T-cell (primary cell): Measurements from ENCODE around the gene LDHA. TPM values are rescaled to one million over a fixed set of nuclear protein-coding genes. Genes with fewer than 3 reads are reported as not detected.

Experiments
- ATAC-seq, 4 experiments: fragments of 200-7000 bp in 3 of 4; fragments of 150-1000 bp in 1 of 4; cut with Tn5 transposase; replicated peaks in 1 of 4; 1 replicate in 3 of 4; 2 replicates in 1 of 4; pipeline ENCODE4 v1.10.0; 2021; ENCODE audit warnings: moderate library complexity in 3 of 4, mild to moderate bottlenecking in 2 of 4, moderate number of reproducible peaks in 1 of 4
- CTCF ChIA-PET, 2 donors: fragments of 300-600 bp; sonication (Branson Sonifier 250); formaldehyde crosslinking; loops; one replicate each; lab custom pipeline; 2022; ENCODE audit warnings: antibody characterized with exemption in 2 of 2; lab: Charles Lee
- POLR2A ChIA-PET, 2 donors: fragments of 300-600 bp; sonication (Branson Sonifier 250); formaldehyde crosslinking; loops; one replicate each; lab custom pipeline; 2022; ENCODE audit warnings: antibody characterized with exemption in 2 of 2; lab: Charles Lee
- DNase-seq, 35 experiments: peaks; one replicate each; pipeline versions ENCODE4 v3.0.0 to v3.0.0-alpha.2; 2013 to 2023
- H3K27ac ChIP-seq: one replicate; pipeline ENCODE4 v1.5.1; 2013; ENCODE audit warnings: low read length
- H3K27me3 ChIP-seq, 2 experiments: replicated peaks in 1 of 2; 1 replicate in 1 of 2; 2 replicates in 1 of 2; pipeline versions ENCODE4 v1.6.1 to v1.7.0; 2013; ENCODE audit warnings: low read length in 1 of 2, mixed read lengths in 1 of 2; ENCODE audit not compliant: control insufficient read depth in 2 of 2, insufficient read depth in 2 of 2; ENCODE audit errors: extremely low read depth in 1 of 2
- H3K36me3 ChIP-seq, 2 donors: 1 replicate in 1 of 2; 2 replicates in 1 of 2; pipeline versions ENCODE4 v1.6.1 to v1.7.0; 2013; ENCODE audit warnings: low read length in 1 of 2; ENCODE audit not compliant: control insufficient read depth in 2 of 2, insufficient read depth in 1 of 2; ENCODE audit errors: extremely low read depth in 1 of 2
- H3K4me1 ChIP-seq, 2 experiments: 1 replicate in 1 of 2; 2 replicates in 1 of 2; pipeline versions ENCODE4 v1.6.1 to v1.7.0; 2013; ENCODE audit warnings: low read length in 2 of 2, mixed read lengths in 1 of 2; ENCODE audit not compliant: insufficient read depth in 2 of 2, control insufficient read depth in 1 of 2; ENCODE audit errors: extremely low read depth in 1 of 2
- H3K4me3 ChIP-seq, 2 donors: 1 replicate in 1 of 2; 2 replicates in 1 of 2; pipeline versions ENCODE4 v1.5.1 to v1.7.0; 2013; ENCODE audit warnings: mild to moderate bottlenecking in 2 of 2, low read length in 1 of 2, moderate library complexity in 1 of 2; ENCODE audit not compliant: control insufficient read depth in 1 of 2; ENCODE audit errors: extremely low read depth in 1 of 2
- H3K9me3 ChIP-seq: 2 replicates; pipeline ENCODE4 v1.7.0; 2013
- H3K27ac Mint-ChIP-seq, 2 donors: one replicate each; pipeline ENCODE4 v1.8.0; 2020 to 2021; ENCODE audit warnings: mild to moderate bottlenecking in 2 of 2, mixed read lengths in 2 of 2
- H3K27me3 Mint-ChIP-seq, 2 donors: one replicate each; pipeline ENCODE4 v1.8.0; 2021 to 2022; ENCODE audit warnings: mixed read lengths in 2 of 2
- H3K36me3 Mint-ChIP-seq: one replicate; pipeline ENCODE4 v1.8.0; 2021; ENCODE audit warnings: mixed read lengths
- H3K4me1 Mint-ChIP-seq, 3 donors: one replicate each; pipeline ENCODE4 v1.8.0; 2020 to 2022; ENCODE audit warnings: mixed read lengths in 3 of 3, mild to moderate bottlenecking in 1 of 3
- H3K4me3 Mint-ChIP-seq, 3 donors: one replicate each; pipeline ENCODE4 v1.8.0; 2020 to 2022; ENCODE audit warnings: mild to moderate bottlenecking in 3 of 3, mixed read lengths in 3 of 3, moderate library complexity in 3 of 3
- H3K9me3 Mint-ChIP-seq, 3 donors: one replicate each; pipeline ENCODE4 v1.8.0; 2020 to 2022; ENCODE audit warnings: mixed read lengths in 3 of 3
- WGBS: methylation state at CpG from one replicate; pipeline ENCODE4 v1.1.5; 2013; ENCODE audit warnings: missing lambda C conversion rate; ENCODE audit not compliant: insufficient coverage; 5-methylcytosine and 5-hydroxymethylcytosine counted together
- total RNA-seq, 35 experiments: library from RNA in 6 of 35; stranded (reverse) in 6 of 35; fragments of 120-200 nt in 1 of 35; gene quantifications; one replicate each; pipeline versions ENCODE4 v1.2.1 to v1.2.4 and lab custom pipeline; 2013 to 2026

The LDHA gene
- total RNA-seq, 5 donors from 2014 or later (not counting 1 experiment from before 2014, with no cell fraction given): 130 to 323 (median 161) TPM

DNA sequence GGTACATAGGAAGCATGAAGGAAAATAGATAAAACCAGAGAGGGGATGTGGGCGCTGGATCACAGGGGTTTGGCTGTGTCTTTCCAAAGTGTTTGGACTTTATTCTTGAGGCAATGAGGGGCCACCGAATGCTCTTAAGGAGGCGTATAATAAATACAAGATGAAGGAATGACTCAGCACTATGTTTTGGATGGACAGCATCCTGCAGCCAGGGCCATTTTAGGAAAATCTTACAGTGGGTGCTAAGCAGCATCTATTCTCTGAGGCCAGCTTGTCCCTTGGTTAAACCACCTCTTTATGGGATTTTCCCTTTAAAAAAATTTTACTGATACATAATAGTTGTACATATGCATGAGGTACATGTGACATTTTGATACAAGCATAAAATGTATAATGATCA, 4.3 kb upstream of the LDHA start:
- CTCF ChIA-PET: no interaction called here
- ATAC-seq: no peak

DNA sequence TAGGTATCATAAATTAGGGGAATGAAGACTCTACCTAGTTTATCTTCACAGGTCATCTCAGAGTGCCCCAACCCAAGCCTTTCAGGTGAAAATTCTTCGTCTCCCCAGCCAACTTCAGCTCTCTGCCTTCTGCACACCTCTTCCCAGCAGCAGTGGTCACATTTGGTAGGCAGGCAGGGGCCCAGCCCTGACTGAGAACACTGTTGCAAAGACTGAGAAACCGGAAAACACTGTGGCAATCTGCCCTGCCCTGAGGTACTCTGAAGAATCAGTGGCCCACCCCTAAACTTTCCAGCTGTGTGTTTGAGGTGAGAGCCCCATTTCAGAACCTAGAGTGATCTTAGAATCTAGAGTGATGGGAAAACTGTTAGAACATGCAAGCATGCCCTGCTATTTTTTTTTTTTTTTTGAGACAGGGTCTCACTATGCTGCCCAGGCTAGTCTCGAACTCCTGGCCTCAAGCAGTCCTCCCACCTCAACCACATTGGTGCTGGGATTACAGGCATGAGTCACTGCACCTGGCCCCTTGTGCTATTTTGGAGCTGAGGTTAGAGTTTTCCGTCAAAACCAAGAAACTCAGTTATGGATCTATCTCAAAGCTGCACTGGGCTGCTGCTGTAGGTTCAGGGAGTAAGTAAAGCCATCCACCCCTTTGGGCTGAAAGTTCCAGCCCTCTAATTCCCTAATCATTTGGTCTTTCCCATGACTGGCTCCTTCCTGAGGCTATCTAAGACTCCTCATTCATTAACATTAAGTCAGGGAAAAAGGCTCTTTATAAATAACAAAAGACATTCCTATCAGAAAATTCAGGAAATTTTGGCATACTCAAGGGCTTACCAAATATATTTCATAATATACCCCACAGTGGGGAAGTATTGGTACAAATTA, 1.7 kb upstream of the LDHA start:
- CTCF ChIA-PET: interaction anchor here in 1 of 2 donors (0.7 kb wide), 1 partner anchor 317 kb away, joined by 4 read pairs; no protein-coding TSS in a partner anchor
- peaks cover 9% of the 10 kb centered on the region for H3K36me3 Mint-ChIP-seq
- Histone ChIP-seq H3K27ac (no peak overlapping the region), H3K4me3 (no peak overlapping the region), H3K27me3 (no peaks in the 10 kb centered on the region), H3K9me3 (no peaks in the 10 kb centered on the region), H3K4me1 (peaks cover 5 to 34% of the 10 kb centered on the region in 2 experiments), H3K36me3 (peaks cover 0 to 10% of the 10 kb centered on the region in 2 donors)
- H3K4me3 Mint-ChIP-seq: peak overlapping the region in 1 of 3 donors; percentile 39
- H3K4me1 Mint-ChIP-seq: peaks cover 23 to 39% (median 25%) of the 10 kb centered on the region in 3 donors
- 67% methylated on average over 1 of the region's 4 CpGs for WGBS
- DNase-seq: peak in 1 of 35 experiments; percentile 4
- POLR2A ChIA-PET: interaction anchor here (0.6 to 3.5 kb wide), 3 partner anchors 9 to 1089 kb away, joined by 4 to 24 read pairs (median 7); no protein-coding TSS in a partner anchor
- H3K9me3 Mint-ChIP-seq: no peaks in the 10 kb centered on the region
- H3K27me3 Mint-ChIP-seq: no peaks in the 10 kb centered on the region
- peak overlapping the region; percentile 57 to 76 for H3K27ac Mint-ChIP-seq
- ATAC-seq: no peak

More for the DNA sequence above, 4.3 kb upstream of the LDHA start:
- H3K27ac ChIP-seq: no peak overlapping the region
- peaks cover 7 to 46% of the 10 kb centered on the region in 2 experiments for H3K4me1 ChIP-seq
- Mint-ChIP-seq H3K4me1 (peaks cover 17 to 48% (median 23%) of the 10 kb centered on the region in 3 donors), H3K36me3 (no peaks in the 10 kb centered on the region), H3K9me3 (no peaks in the 10 kb centered on the region), H3K27ac (no peak overlapping the region), H3K27me3 (no peaks in the 10 kb centered on the region), H3K4me3 (no peak overlapping the region)
- H3K9me3 ChIP-seq: no peaks in the 10 kb centered on the region
- no peak overlapping the region for H3K4me3 ChIP-seq
- H3K36me3 ChIP-seq: no peaks in the 10 kb centered on the region
- DNase-seq: no peak
- POLR2A ChIA-PET: no interaction called here
- H3K27me3 ChIP-seq: no peaks in the 10 kb centered on the region
- 100% methylated on average over 3 of the region's 3 CpGs for WGBS

DNA sequence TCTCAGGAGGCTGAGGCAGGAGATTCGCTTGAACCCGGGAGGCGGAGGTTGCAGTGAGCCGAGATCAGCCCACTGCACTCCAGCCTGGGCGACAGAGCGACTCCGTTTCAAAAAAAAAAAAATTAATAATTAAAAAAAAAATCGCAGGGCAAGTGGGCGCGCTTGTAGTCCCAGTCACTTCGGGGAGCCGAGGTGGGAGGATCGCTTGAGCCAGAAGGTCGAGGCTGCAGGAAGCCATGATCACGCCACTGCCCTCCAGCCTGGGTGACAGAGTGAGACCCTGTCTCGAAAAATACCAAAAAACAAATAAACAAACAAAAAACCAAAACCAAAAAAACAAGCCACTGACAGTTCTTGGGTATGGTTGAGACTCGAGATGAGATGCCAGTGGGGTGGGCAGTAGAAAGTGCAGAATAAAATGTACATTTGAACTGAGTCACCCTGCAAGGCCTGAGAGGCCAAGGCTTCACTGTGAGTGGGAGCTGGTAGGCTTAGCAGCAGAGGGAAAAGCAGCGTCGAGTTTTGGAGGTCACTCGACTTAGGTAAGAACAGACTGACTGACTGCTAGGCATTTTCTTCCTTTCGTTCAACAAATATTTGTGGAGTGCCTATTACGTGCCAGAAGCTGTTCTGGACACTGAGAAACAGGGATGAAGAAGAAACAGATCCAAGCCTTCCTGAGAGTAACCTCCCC, 635 bp upstream of the LDHA start:
- H3K4me1 ChIP-seq: peaks cover 7 to 33% of the 10 kb centered on the region in 2 experiments
- DNase-seq (no peak), ATAC-seq (no peak)
- CTCF ChIA-PET: interaction anchor here (0.6 to 3.5 kb wide), 5 partner anchors 10 to 150 kb away, joined by 3 to 28 read pairs (median 6); no protein-coding TSS in a partner anchor
- Mint-ChIP-seq H3K4me3 (peak overlapping the region; percentile 97 to 99 (median 98)), H3K27me3 (no peaks in the 10 kb centered on the region), H3K9me3 (no peaks in the 10 kb centered on the region), H3K4me1 (peaks cover 28 to 38% (median 30%) of the 10 kb centered on the region in 3 donors), H3K36me3 (peaks cover 15% of the 10 kb centered on the region), H3K27ac (peak overlapping the region; percentile 95)
- POLR2A ChIA-PET: interaction anchor here (0.6 to 3.9 kb wide), 16 partner anchors 10 to 224 kb away, joined by 3 to 53 read pairs (median 6); partner anchors contain the start of genes GTF2H1 (in 2 of the 2), HPS5 (in 2 of the 2), TSG101 (in 2 of the 2) and UEVLD (in 1 of the 2)
- H3K27me3 ChIP-seq: no peaks in the 10 kb centered on the region
- peak overlapping the region; percentile 14 to 97 for H3K4me3 ChIP-seq
- no peaks in the 10 kb centered on the region for H3K9me3 ChIP-seq
- peak overlapping the region; percentile 65 for H3K27ac ChIP-seq
- peaks cover 0 to 17% of the 10 kb centered on the region in 2 donors for H3K36me3 ChIP-seq
- WGBS: 84% methylated on average over 17 of the region's 22 CpGs

DNA sequence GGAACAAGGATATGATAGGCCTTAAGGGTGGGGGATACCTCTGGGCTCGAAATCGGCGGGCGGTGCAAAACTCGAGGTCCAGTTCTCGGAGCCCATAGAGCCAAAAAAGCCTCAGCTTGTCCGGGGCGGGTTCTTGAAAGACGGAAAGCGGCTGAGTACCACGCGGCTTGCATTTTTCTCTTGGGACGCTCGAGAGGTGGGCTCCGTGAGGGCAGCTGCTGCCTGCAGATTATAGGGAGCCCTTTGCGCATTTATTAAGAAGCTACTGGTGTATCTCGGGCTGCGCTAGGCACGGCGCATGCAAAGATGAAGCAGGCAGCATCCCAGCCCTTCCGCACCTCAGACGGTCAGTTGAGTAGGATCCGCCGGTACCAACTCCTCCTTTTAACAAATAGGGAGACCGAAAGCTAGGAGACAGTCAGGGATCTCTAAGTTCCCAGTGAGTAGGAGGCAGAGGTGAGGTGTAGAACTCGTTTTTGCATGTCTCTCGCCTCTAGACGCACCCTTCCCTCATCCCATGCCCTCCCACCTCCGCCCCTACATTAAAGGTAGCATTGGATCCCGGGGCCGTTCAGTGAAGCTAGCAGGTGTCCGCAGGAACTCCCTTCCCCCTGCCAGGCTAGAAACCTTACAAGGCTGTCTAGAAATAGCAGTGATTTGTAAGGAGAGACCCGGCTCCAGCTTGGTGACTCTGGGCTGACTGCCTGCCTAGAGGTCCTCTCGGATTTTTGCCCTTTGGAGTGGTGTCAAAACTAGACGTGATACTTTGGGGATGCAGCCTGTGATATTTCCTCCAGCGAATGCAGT, 768 bp downstream of the LDHA start:
- H3K36me3 Mint-ChIP-seq: peaks cover 26% of the 10 kb centered on the region
- H3K4me1 ChIP-seq: peaks cover 7 to 40% of the 10 kb centered on the region in 2 experiments
- CTCF ChIA-PET: interaction anchor here in 1 of 2 donors (0.6 to 3.5 kb wide), 5 partner anchors 12 to 396 kb away, joined by 3 to 28 read pairs (median 5); no protein-coding TSS in a partner anchor

DNA sequence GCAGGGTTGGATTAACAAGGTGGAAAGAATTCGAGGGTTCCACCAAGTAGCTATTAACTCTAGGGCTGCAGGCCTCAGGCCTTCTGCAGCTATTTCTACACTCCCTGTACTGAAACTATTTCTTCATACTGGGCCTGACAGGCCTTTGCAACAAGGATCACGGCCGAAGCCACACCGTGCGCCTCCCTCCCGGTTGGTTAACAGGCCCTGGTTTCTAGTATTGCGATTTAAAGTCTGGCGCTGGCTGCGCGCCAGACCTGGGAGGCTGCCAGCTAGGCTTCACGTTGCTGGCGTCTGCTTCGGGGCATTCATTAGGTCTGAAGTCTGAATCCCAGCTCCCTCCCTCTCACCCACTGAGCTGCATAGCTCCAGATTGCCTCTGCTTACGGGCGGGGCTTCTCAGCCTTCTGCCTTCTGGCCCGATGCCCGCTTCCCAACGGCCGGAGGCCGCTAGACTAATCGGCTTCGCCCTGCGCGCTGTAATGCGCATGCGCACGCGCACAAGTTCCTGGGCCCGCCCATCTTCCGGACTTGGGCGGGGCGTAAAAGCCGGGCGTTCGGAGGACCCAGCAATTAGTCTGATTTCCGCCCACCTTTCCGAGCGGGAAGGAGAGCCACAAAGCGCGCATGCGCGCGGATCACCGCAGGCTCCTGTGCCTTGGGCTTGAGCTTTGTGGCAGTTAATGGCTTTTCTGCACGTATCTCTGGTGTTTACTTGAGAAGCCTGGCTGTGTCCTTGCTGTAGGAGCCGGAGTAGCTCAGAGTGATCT, 1.6 kb downstream of the LDHA start:
- POLR2A ChIA-PET: interaction anchor here (0.6 to 3.9 kb wide), 17 partner anchors 9 to 1318 kb away, joined by 3 to 53 read pairs (median 7); partner anchors contain the start of genes GTF2H1 (in 2 of the 2), HPS5 (in 2 of the 2), TSG101 (in 2 of the 2) and RPS13 (in 1 of the 2)
- no peaks in the 10 kb centered on the region for H3K27me3 Mint-ChIP-seq
- DNase-seq: peak; percentile 83 to 97 (median 90)
- Histone ChIP-seq H3K27ac (peak overlapping the region; percentile 80), H3K4me1 (peaks cover 7 to 40% of the 10 kb centered on the region in 2 experiments), H3K27me3 (no peaks in the 10 kb centered on the region), H3K9me3 (no peaks in the 10 kb centered on the region), H3K36me3 (peaks cover 0 to 38% of the 10 kb centered on the region in 2 donors), H3K4me3 (peak overlapping the region; percentile 85 to 97)
- ATAC-seq: peak; percentile 67 to 75 (median 72)
- WGBS: under 1% methylated on average over 45 of the region's 46 CpGs
- peak overlapping the region; percentile 97 to 99 (median 98) for H3K4me3 Mint-ChIP-seq
- CTCF ChIA-PET: interaction anchor here in 1 of 2 donors (1.3 to 3.5 kb wide), 2 partner anchors 12 to 74 kb away, joined by 5 to 28 read pairs; partner anchors contain the start of genes GTF2H1 and HPS5
- H3K4me1 Mint-ChIP-seq: peaks cover 35 to 55% (median 35%) of the 10 kb centered on the region in 3 donors
- peaks cover 31% of the 10 kb centered on the region for H3K36me3 Mint-ChIP-seq
- H3K9me3 Mint-ChIP-seq: no peaks in the 10 kb centered on the region
- H3K27ac Mint-ChIP-seq: peak overlapping the region; percentile 95

More for the DNA sequence above, 768 bp downstream of the LDHA start:
- Mint-ChIP-seq H3K27ac (peak overlapping the region; percentile 95), H3K9me3 (no peaks in the 10 kb centered on the region), H3K4me1 (peaks cover 33 to 51% (median 35%) of the 10 kb centered on the region in 3 donors), H3K4me3 (peak overlapping the region; percentile 97 to 99 (median 98)), H3K27me3 (no peaks in the 10 kb centered on the region)
- ATAC-seq: peak in 2 of 4 experiments; percentile 0 to 1
- Histone ChIP-seq H3K36me3 (peaks cover 0 to 31% of the 10 kb centered on the region in 2 donors), H3K4me3 (peak overlapping the region; percentile 85 to 97), H3K9me3 (no peaks in the 10 kb centered on the region), H3K27me3 (no peaks in the 10 kb centered on the region), H3K27ac (peak overlapping the region; percentile 80)
- peak in 11 of 35 experiments; percentile 1 to 42 (median 19) for DNase-seq
- WGBS: 0% methylated on average over 24 of the region's 36 CpGs
- POLR2A ChIA-PET: interaction anchor here (0.5 to 3.9 kb wide), 17 partner anchors 8 to 1154 kb away, joined by 3 to 53 read pairs (median 6); partner anchors contain the start of genes GTF2H1 (in 2 of the 2), HPS5 (in 2 of the 2) and TSG101 (in 2 of the 2)
